ENCODE data around the gene IDI1. TPM values are rescaled to one million over a fixed set of nuclear protein-coding genes. Genes with fewer than 3 reads are reported as not detected.

Gene IDI1
- total and polyA plus RNA-seq, 3 donors from 2014 or later = 36.9 to 52.1 (median 43.7) TPM

- no peaks in the 10 kb centered on the region for H3K9me3 ChIP-seq
- no peak overlapping the region for H3K27ac ChIP-seq
- TF ChIP-seq POLR2A (IDR thresholded peaks at IDR 0.05) (no peak), CTCF (IDR thresholded peaks at IDR 0.05) (no peak)
- no peaks in the 10 kb centered on the region for H3K4me1 ChIP-seq
- intact Hi-C loops (cut with DNase I; ENCODE audit: low total_unique reads) = no loop called here
- WGBS, 2 donors = 90 to 94% methylated on average over 13 of the region's 13 CpGs
- no peak for DNase-seq
- H3K27me3 ChIP-seq = no peaks in the 10 kb centered on the region
- H3K36me3 ChIP-seq (ENCODE audit: low read depth, missing control alignments) = no peaks in the 10 kb centered on the region
- H3K4me3 ChIP-seq = no peak overlapping the region
These were observed 37.9 kb upstream of the IDI1 start for GRCh38 chr10:1086787-1087186.

GRCh38 chr10:1085258-1085657 lies 36.3 kb upstream of the IDI1 start:
- TF ChIP-seq POLR2A (IDR thresholded peaks at IDR 0.05) = no peak
- no peak for TF ChIP-seq CTCF (IDR thresholded peaks at IDR 0.05)
- H3K27ac ChIP-seq = no peak overlapping the region
- no peak for DNase-seq

GRCh38 chr10:1084011-1084950 lies 35.4 kb upstream of the IDI1 start:
- Histone ChIP-seq H3K27me3 (no peaks in the 10 kb centered on the region), H3K9me3 (no peaks in the 10 kb centered on the region), H3K36me3 (ENCODE audit: low read depth, missing control alignments) (no peaks in the 10 kb centered on the region), H3K27ac (no peak overlapping the region), H3K4me1 (no peaks in the 10 kb centered on the region), H3K4me3 (no peak overlapping the region)
- intact Hi-C loops (cut with DNase I; ENCODE audit: low total_unique reads) = no loop called here
- 86 to 94% methylated on average over 20 to 28 of the region's 28 CpGs for WGBS, 2 donors
- TF ChIP-seq CTCF (IDR thresholded peaks at IDR 0.05) = no peak
- TF ChIP-seq POLR2A (IDR thresholded peaks at IDR 0.05) = no peak
- no peak for DNase-seq

More at GRCh38 chr10:1085258-1085657, 36.3 kb upstream of the IDI1 start:
- H3K36me3 ChIP-seq (ENCODE audit: low read depth, missing control alignments) = no peaks in the 10 kb centered on the region
- H3K9me3 ChIP-seq = no peaks in the 10 kb centered on the region
- 68 to 80% methylated on average over 4 of the region's 4 CpGs for WGBS, 2 donors
- intact Hi-C loops (cut with DNase I; ENCODE audit: low total_unique reads) = no loop called here
- H3K4me1 ChIP-seq = no peaks in the 10 kb centered on the region
- no peak overlapping the region for H3K4me3 ChIP-seq
- H3K27me3 ChIP-seq = no peaks in the 10 kb centered on the region

GRCh38 chr10:1083581-1083980 lies 34.7 kb upstream of the IDI1 start:
- H3K36me3 ChIP-seq (ENCODE audit: low read depth, missing control alignments) = no peaks in the 10 kb centered on the region
- H3K27ac ChIP-seq = no peak overlapping the region
- TF ChIP-seq CTCF (IDR thresholded peaks at IDR 0.05) = no peak
- no peak for TF ChIP-seq POLR2A (IDR thresholded peaks at IDR 0.05)
- H3K4me3 ChIP-seq = no peak overlapping the region
- DNase-seq = no peak
- 93 to 94% methylated on average over 17 of the region's 17 CpGs for WGBS, 2 donors
- no peaks in the 10 kb centered on the region for H3K4me1 ChIP-seq
- H3K9me3 ChIP-seq = no peaks in the 10 kb centered on the region
- intact Hi-C loops (cut with DNase I; ENCODE audit: low total_unique reads) = no loop called here
- no peaks in the 10 kb centered on the region for H3K27me3 ChIP-seq

- DNase-seq = no peak
- no peak overlapping the region for H3K4me3 ChIP-seq
- H3K9me3 ChIP-seq = no peaks in the 10 kb centered on the region
- H3K27me3 ChIP-seq = no peaks in the 10 kb centered on the region
- no peaks in the 10 kb centered on the region for H3K36me3 ChIP-seq (ENCODE audit: low read depth, missing control alignments)
- no peak overlapping the region for H3K27ac ChIP-seq
- intact Hi-C loops (cut with DNase I; ENCODE audit: low total_unique reads) = no loop called here
- TF ChIP-seq POLR2A (IDR thresholded peaks at IDR 0.05) (no peak), CTCF (IDR thresholded peaks at IDR 0.05) (no peak)
- H3K4me1 ChIP-seq = no peaks in the 10 kb centered on the region
These were observed 29.7 kb upstream of the IDI1 start for GRCh38 chr10:1078668-1079067.
